AG04450 (cell line): ENCODE data around the gene SCFD2. TPM values are rescaled to one million over a fixed set of nuclear protein-coding genes. Genes with fewer than 3 reads are reported as not detected.

Experiments used
- CTCF ChIA-PET: fragments of 300-600, 350-600 bp; formaldehyde crosslinking; extraction: SDS; loops from one replicate; lab custom pipeline; 2022; ENCODE audit warnings: antibody characterized with exemption, inconsistent platforms; lab: Charles Lee
- POLR2A ChIA-PET: fragments of 350-600 bp; formaldehyde crosslinking; extraction: SDS; loops from one replicate; lab custom pipeline; 2021; ENCODE audit warnings: antibody characterized with exemption, inconsistent platforms; lab: Yijun Ruan, JAX
- DNase-seq: peaks from one replicate; pipeline ENCODE4 v3.0.0-alpha.2; 2011; ENCODE audit warnings: low read depth, low spot score
- H3K27ac ChIP-seq: one replicate; pipeline ENCODE4 v1.5.1; 2012; ENCODE audit warnings: low read depth, low read length, control low read depth
- H3K27me3 ChIP-seq: one replicate; pipeline ENCODE4 v1.6.0; 2012; ENCODE audit warnings: low read length; ENCODE audit not compliant: control insufficient read depth, insufficient read depth
- H3K4me3 ChIP-seq: 2 replicates; pipeline ENCODE4 v1.5.1; 2011; ENCODE audit warnings: mild to moderate bottlenecking, low read depth, low read length, control low read depth
- H3K9me3 ChIP-seq: 2 replicates; pipeline ENCODE4 v1.5.1; 2012; ENCODE audit warnings: low read length; ENCODE audit not compliant: control insufficient read depth, insufficient read depth
- CTCF ChIP-seq: IDR thresholded peaks from 2 replicates; pipeline ENCODE4 v1.5.1; 2011; ENCODE audit warnings: low read depth, low read length, control low read depth, inconsistent platforms
- polyA plus RNA-seq: library from polyadenylated mRNA; depleted of rRNA; stranded (reverse); fragments of >200 nt; gene quantifications from 2 replicates; pipeline ENCODE4 v1.2.3, GENCODE V29; 2011

SCFD2 gene
- polyA plus RNA-seq, 1 experiment: 16.4 TPM

GRCh38 chr4:52919461-52919860 lies 446.4 kb downstream of the SCFD2 start:
- TF ChIP-seq CTCF: no peak

GRCh38 chr4:52917817-52918216 lies 448.0 kb downstream of the SCFD2 start:
- H3K9me3 ChIP-seq: no peaks in the 10 kb centered on the region
- ChIA-PET CTCF (interaction anchor here (1.0 kb wide), 1 partner anchor 65 kb away, joined by 3 read pairs; no protein-coding TSS in a partner anchor), POLR2A (no interaction called here)
- no peaks in the 10 kb centered on the region for H3K27me3 ChIP-seq
- no peak overlapping the region for H3K4me3 ChIP-seq
- no peak overlapping the region for H3K27ac ChIP-seq
- DNase-seq: no peak
- no peak for TF ChIP-seq CTCF

More at GRCh38 chr4:52919461-52919860, 446.4 kb downstream of the SCFD2 start:
- ChIA-PET CTCF (interaction anchor here (0.5 to 2.5 kb wide), 5 partner anchors 8 to 521 kb away, joined by 3 to 16 read pairs (median 4); no protein-coding TSS in a partner anchor), POLR2A (no interaction called here)
- Histone ChIP-seq H3K4me3 (no peak overlapping the region), H3K9me3 (no peaks in the 10 kb centered on the region), H3K27ac (no peak overlapping the region), H3K27me3 (no peaks in the 10 kb centered on the region)
- DNase-seq: no peak

- TF ChIP-seq CTCF: no peak
- H3K27me3 ChIP-seq: no peaks in the 10 kb centered on the region
- ChIA-PET POLR2A (no interaction called here), CTCF (no interaction called here)
- no peak overlapping the region for H3K4me3 ChIP-seq
- no peaks in the 10 kb centered on the region for H3K9me3 ChIP-seq
- no peak for DNase-seq
- H3K27ac ChIP-seq: no peak overlapping the region
These were observed 450.0 kb downstream of the SCFD2 start for GRCh38 chr4:52915730-52916300.

- no peak for TF ChIP-seq CTCF
- ChIA-PET CTCF (interaction anchor here (1.5 to 1.7 kb wide), 3 partner anchors 67 to 370 kb away, joined by 5 to 6 read pairs (median 5); no protein-coding TSS in a partner anchor), POLR2A (no interaction called here)
- H3K27ac ChIP-seq: no peak overlapping the region
- H3K4me3 ChIP-seq: no peak overlapping the region
- H3K27me3 ChIP-seq: no peaks in the 10 kb centered on the region
- H3K9me3 ChIP-seq: no peaks in the 10 kb centered on the region
- DNase-seq: no peak
These were observed 450.7 kb downstream of the SCFD2 start for GRCh38 chr4:52915191-52915590.

GRCh38 chr4:52914051-52914605 lies 451.7 kb downstream of the SCFD2 start:
- ChIA-PET POLR2A (no interaction called here), CTCF (interaction anchor here (1.5 to 1.7 kb wide), 3 partner anchors 68 to 369 kb away, joined by 5 to 6 read pairs (median 5); no protein-coding TSS in a partner anchor)
- peak overlapping the region; percentile 39 for H3K27ac ChIP-seq
- TF ChIP-seq CTCF: no peak
- no peaks in the 10 kb centered on the region for H3K9me3 ChIP-seq
- no peak overlapping the region for H3K4me3 ChIP-seq
- no peak for DNase-seq
- H3K27me3 ChIP-seq: no peaks in the 10 kb centered on the region
